Lung microvascular endothelial cell (primary cell): Measurements from ENCODE around the gene KIZ. TPM values are rescaled to one million over a fixed set of nuclear protein-coding genes. Genes with fewer than 3 reads are reported as not detected.

Experiments used
- DNase-seq, 2 donors: peaks; one replicate each; pipeline versions ENCODE4 v3.0.0 to v3.0.0-alpha.2; 2010; ENCODE audit warnings: low read depth in 2 of 2
- total RNA-seq: library from RNA; depleted of rRNA; stranded (reverse); fragments of >200 nt; gene quantifications from 2 replicates; pipeline ENCODE4 v1.2.1, GENCODE V29; 2014

Gene KIZ
- total RNA-seq, 1 donor from 2014 or later, result 4.0 TPM

- DNase-seq, result no peak
These were observed 133.5 kb downstream of the KIZ start for GRCh38 chr20:21259346-21259745.

- DNase-seq, result no peak
These were observed 136.9 kb downstream of the KIZ start for GRCh38 chr20:21262812-21263211.

- no peak for DNase-seq
These were observed 139.6 kb downstream of the KIZ start for GRCh38 chr20:21265261-21266190.

DNA sequence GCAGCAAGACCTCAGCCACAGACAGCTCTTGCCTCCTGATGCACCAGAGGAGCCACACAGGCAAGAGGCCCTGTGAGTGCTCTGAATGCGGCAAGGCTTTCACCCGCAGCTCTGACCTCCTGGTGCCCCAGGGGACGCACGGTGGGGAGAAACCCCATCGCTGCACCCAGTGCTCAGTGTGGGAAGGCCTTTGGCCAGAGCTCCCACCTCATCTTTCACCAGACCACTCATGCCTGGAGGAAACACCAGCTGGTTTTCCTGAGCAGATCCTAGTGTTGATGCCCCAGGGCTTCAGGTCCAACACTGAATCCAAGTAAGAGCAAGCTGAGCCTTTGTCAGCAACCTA is 140.3 kb downstream of the KIZ start:
- DNase-seq, result no peak

GRCh38 chr20:21269772-21270171 is 143.9 kb downstream of the KIZ start:
- no peak for DNase-seq

- no peak for DNase-seq
These were observed 144.9 kb downstream of the KIZ start for GRCh38 chr20:21270806-21271205.

DNA sequence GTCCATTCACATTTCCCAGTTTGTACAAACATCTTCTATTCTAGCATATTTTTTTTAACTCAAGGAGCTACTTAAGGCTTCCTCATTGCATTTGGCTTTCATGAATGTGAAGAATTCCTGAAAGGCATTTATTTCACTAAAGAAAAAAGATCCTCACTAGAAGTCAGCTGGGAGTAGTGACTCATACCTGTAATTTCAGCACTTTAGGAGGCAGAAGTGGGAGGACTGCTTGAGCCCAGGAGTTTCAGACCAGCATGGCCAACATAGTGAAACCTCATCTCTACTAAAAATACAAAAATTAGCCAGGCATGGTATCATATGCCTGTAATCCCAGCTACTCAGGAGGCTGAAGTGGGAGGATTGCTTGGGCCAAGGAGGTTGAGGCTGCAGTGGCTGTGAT is 146.4 kb downstream of the KIZ start:
- DNase-seq, result no peak

GRCh38 chr20:21272679-21273078 is 146.8 kb downstream of the KIZ start:
- no peak for DNase-seq

GRCh38 chr20:21273755-21274386 is 148.0 kb downstream of the KIZ start:
- peak in 1 of 2 donors; percentile 6 for DNase-seq

DNA sequence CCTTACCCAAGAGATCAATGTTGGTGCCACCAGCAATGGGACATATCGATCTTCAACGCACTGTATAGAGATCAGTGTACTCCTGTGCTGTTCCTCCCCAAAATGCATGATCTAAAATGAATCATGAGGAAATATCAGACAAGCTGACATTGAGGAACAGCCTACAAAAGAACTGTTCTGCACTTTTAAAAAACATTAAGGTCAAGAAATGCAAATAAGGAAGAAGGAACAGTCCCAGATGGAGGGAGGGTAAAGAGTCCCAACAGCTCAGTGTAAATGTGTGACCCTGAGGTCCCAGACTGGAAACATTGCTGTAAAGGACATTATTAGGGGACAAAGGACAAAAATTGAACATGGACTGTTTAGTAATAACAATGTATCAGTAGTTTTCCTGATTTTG is 152.9 kb downstream of the KIZ start:
- no peak for DNase-seq

DNA sequence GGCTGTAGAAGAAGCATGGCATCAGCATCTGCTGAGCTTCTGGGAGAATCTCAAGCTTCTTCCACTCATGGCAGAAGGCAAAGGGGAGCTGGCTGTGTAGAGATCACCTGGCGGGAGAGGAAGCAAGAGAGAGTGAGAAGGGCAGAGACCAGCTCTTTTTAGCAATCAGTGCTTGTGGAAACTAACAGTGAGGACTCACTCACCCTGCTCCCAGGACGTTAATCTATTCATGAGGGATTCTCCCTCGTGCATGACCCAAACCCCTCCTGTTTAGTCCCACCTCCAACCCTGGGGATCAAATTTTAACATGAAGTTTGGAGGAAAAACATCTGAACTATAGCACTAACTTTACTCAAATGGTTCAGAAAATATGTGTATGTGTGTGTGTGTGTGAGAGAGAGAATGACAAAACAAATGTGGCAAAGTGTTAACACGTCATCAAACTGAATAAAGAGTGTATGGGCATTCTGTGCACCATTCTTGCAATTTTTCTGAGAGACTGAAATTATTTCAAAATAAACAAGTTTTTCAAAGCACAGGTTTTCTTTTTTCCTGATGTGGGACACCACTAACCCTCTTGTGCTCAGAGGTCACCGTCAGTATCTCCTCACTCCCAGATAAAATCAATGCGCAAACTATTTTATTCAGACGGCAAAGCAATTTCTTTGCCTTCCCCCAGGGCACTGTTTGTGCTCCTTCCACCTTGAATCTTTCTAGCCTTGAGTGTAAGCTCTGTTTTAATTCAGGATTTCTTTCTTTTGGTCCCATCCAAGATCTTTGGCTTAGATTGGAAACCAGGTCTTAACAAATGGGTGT is 154.0 kb downstream of the KIZ start:
- DNase-seq, result no peak

DNA sequence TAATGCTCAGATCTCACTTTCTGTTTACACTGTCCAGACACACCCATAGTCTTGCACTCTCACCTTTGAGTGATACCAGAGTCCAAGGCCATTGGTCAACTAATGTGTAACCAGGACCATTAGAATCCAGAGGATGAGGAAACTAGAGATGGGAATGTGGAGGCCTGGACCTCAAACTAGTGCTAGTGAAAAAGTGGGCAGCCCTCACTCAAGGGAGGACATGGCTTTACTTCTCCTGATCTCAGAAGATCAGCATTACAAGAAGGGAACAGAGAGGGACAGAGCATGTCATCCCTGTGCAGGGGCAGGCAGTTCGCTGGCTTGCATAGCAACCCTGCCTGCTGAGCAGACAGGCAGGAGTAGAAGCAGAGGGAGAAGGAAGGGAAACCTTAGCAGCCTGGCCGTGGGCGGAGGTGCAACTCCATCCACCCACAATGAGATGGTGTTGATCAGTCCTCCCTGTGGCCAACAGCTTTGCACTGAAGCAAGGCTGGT is 154.7 kb downstream of the KIZ start:
- DNase-seq, result no peak

DNA sequence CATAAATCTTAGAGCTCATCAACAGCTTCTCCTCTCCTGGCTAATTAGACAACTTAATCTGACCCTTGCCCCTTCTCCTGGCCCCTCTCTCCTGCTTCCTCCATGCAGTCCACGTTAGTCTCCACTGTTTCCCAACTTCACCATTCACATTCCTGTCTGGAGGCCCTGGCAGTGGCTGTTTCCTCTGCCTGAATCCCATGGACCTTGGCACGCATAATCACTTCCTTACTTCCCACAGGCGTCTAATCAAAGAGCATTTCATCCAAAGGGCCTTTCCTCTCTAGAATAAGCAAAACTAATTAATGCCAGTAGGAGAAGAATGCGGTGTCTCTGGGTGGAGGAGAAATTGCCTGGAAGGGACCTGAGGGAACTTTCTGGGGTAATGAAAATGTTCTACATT is 160.9 kb downstream of the KIZ start:
- DNase-seq, result peak; percentile 58 to 62

DNA sequence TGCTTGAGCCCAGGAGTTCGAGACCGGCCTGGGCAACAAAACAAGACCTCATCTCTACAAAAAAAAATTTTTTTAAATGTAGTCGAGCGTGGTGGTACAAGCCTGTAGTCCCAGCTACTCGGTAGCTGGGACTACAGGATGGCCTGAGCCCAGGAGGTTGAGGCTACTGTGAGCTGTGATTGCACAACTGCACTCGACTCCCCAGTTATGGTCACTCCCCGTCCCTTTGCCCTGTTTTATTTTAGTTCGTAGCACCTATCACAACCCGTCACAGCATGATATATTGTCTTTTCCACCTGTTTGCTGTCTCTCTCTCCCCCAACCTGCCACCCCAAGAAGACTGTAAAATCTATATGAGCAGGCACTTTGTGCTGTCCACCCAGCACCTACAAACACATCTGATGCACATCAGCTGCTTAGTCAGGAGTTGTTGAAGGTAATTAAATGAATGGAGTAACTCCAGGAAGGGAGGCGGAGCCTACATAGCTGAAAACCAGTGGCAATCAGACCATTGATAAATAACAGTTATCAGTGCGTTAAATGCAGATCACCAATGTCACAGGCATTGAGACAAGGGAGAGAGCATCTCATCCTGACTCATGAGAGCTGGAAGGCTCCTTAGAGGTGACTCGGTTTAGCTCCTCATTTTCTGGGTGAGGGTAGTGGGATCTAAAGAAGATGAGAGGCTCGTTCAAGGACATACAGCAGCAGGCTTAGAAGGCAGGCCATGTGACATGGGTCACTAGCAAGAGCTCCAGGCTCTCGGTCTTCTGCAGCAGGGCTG is 162.9 kb downstream of the KIZ start:
- DNase-seq, result no peak

GRCh38 chr20:21289651-21290050 is 163.8 kb downstream of the KIZ start:
- no peak for DNase-seq

DNA sequence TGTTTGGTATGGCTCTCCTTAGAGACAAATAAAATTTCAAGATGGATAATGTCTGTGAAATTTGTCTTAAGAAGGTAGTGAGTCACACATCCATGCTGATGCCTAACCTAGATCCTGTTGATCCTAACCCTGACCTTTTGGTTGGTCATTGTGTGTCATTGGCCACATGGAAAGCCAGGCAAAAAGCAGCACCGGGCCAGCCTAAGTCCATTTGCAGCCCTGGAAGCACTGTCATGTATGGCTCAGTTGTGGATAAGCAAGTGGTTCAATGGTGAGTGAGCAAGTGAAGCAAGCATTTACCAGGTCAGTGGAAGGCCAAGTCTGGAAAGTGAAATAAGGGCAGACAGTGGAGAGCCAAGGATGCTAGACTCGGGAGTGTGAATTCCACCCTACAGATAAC is 165.1 kb downstream of the KIZ start:
- peak in 1 of 2 donors; percentile 35 for DNase-seq

GRCh38 chr20:21294755-21295154 is 168.9 kb downstream of the KIZ start:
- no peak for DNase-seq
